Tibial nerve (tissue), 4 donors: ENCODE measurements around the gene TAF4B. TPM values are rescaled to one million over a fixed set of nuclear protein-coding genes. Genes with fewer than 3 reads are reported as not detected.
"Not testable (repeated sequence)": the region's sequence is repeated elsewhere in the genome, so short reads cannot be mapped to it uniquely, and the experiment has no call there.

Experiments used
- DNase-seq, 2 donors: peaks; one replicate each; pipeline ENCODE4 v3.0.0-alpha.2; 2019; ENCODE audit warnings: low spot score in 2 of 2
- H3K27ac ChIP-seq, 4 donors: fragments of 200-600 bp; sonication (generic) in 3 of 4; one replicate each; pipeline ENCODE4 v1.5.1; 2017 to 2019; ENCODE audit warnings: mild to moderate bottlenecking in 1 of 4
- H3K27me3 ChIP-seq, 2 donors: fragments of 200-600 bp; sonication (generic) in 1 of 2; one replicate each; pipeline versions ENCODE4 v1.5.1 to v1.6.0; 2017 to 2019
- H3K36me3 ChIP-seq, 3 donors: fragments of 200-600 bp; sonication (generic); one replicate each; pipeline ENCODE4 v1.5.1; 2018 to 2019
- H3K4me1 ChIP-seq, 4 donors: fragments of 200-600 bp; sonication (generic) in 3 of 4; one replicate each; pipeline ENCODE4 v1.5.1; 2017 to 2019
- H3K4me3 ChIP-seq, 4 donors: fragments of 200-600 bp; sonication (generic) in 3 of 4; one replicate each; pipeline ENCODE4 v1.5.1; 2017 to 2019; ENCODE audit warnings: mild to moderate bottlenecking in 1 of 4, moderate library complexity in 1 of 4
- H3K9me3 ChIP-seq, 4 donors: fragments of 200-600 bp; sonication (generic) in 3 of 4; one replicate each; pipeline ENCODE4 v1.5.1; 2017 to 2019
- CTCF ChIP-seq, 5 experiments: fragments of 200-600 bp in 3 of 5; fragments of 450-650 bp in 2 of 5; sonication (generic) in 3 of 5; IDR thresholded peaks; one replicate each; pipeline ENCODE4 v1.5.1; 2016 to 2019; ENCODE audit warnings: antibody characterized with exemption in 5 of 5, mild to moderate bottlenecking in 3 of 5, moderate library complexity in 2 of 5
- EP300 ChIP-seq, 2 donors: sonication (generic); formaldehyde crosslinking; IDR thresholded peaks; one replicate each; pipeline ENCODE4 v1.6.1; 2017; ENCODE audit warnings: antibody characterized with exemption in 2 of 2, mild to moderate bottlenecking in 1 of 2
- POLR2A ChIP-seq, 2 donors: fragments of 450-650 bp; IDR thresholded peaks; one replicate each; pipeline ENCODE4 v1.6.1; 2017; ENCODE audit warnings: antibody characterized with exemption in 2 of 2, mild to moderate bottlenecking in 2 of 2, moderate library complexity in 2 of 2
- WGBS, 2 donors: methylation state at CpG; one replicate each; pipeline ENCODE4 v1.1.5; 2018; 5-methylcytosine and 5-hydroxymethylcytosine counted together
- total RNA-seq, 4 donors: library from RNA; depleted of rRNA; stranded (reverse); fragments of >200 nt; gene quantifications; one replicate each; pipeline ENCODE4 v1.1.0, GENCODE V29; 2016

The TAF4B gene
- total RNA-seq, 4 donors from 2014 or later, result 13.7 to 25.5 (median 17.2) TPM

GRCh38 chr18:26190506-26190905 is 35.7 kb upstream of the TAF4B start:
- Histone ChIP-seq H3K9me3 (no peaks in the 10 kb centered on the region), H3K36me3 (no peaks in the 10 kb centered on the region), H3K4me3 (no peak overlapping the region), H3K27ac (no peak overlapping the region), H3K27me3 (no peaks in the 10 kb centered on the region), H3K4me1 (no peaks in the 10 kb centered on the region)
- no peak for DNase-seq
- TF ChIP-seq EP300 (IDR thresholded peaks at IDR 0.05), result no peak
- no peak for TF ChIP-seq POLR2A (IDR thresholded peaks at IDR 0.05)
- TF ChIP-seq CTCF (IDR thresholded peaks at IDR 0.05), result no peak
- WGBS, 2 donors, result 85 to 90% methylated on average over 8 of the region's 8 CpGs

- Histone ChIP-seq H3K9me3 (no peaks in the 10 kb centered on the region), H3K36me3 (no peaks in the 10 kb centered on the region), H3K4me1 (no peaks in the 10 kb centered on the region), H3K27me3 (no peaks in the 10 kb centered on the region), H3K4me3 (no peak overlapping the region), H3K27ac (no peak overlapping the region)
- DNase-seq, result no peak
- WGBS, 2 donors, result 73 to 80% methylated on average over 1 of the region's 1 CpG
- TF ChIP-seq EP300 (IDR thresholded peaks at IDR 0.05) (no peak), POLR2A (IDR thresholded peaks at IDR 0.05) (no peak)
These were observed 34.0 kb upstream of the TAF4B start for GRCh38 chr18:26192233-26192632.

GRCh38 chr18:26196605-26197004 is 29.6 kb upstream of the TAF4B start:
- DNase-seq, result no peak
- TF ChIP-seq CTCF (IDR thresholded peaks at IDR 0.05) (no peak), EP300 (IDR thresholded peaks at IDR 0.05) (no peak), POLR2A (IDR thresholded peaks at IDR 0.05) (no peak)
- WGBS, 2 donors, result 87 to 93% methylated on average over 3 of the region's 3 CpGs
- H3K36me3 ChIP-seq, result no peaks in the 10 kb centered on the region
- H3K27me3 ChIP-seq, result no peaks in the 10 kb centered on the region
- no peak overlapping the region for H3K27ac ChIP-seq
- no peak overlapping the region for H3K4me3 ChIP-seq
- no peaks in the 10 kb centered on the region for H3K9me3 ChIP-seq
- H3K4me1 ChIP-seq, result no peaks in the 10 kb centered on the region

- not testable (repeated sequence) for H3K36me3 ChIP-seq, H3K4me3 ChIP-seq, DNase-seq, H3K4me1 ChIP-seq, H3K27me3 ChIP-seq, H3K27ac ChIP-seq, H3K9me3 ChIP-seq
- WGBS, 2 donors, result 82 to 87% methylated on average over 8 to 9 of the region's 9 CpGs
These were observed 24.2 kb upstream of the TAF4B start for GRCh38 chr18:26202001-26202400.

GRCh38 chr18:26205318-26205717 is 20.9 kb upstream of the TAF4B start:
- WGBS, 2 donors, result 90% methylated on average over 1 of the region's 1 CpG

GRCh38 chr18:26206488-26206887 is 19.8 kb upstream of the TAF4B start:
- WGBS, 2 donors, result 95 to 98% methylated on average over 2 of the region's 2 CpGs
- Histone ChIP-seq H3K4me3 (no peak overlapping the region), H3K27me3 (no peaks in the 10 kb centered on the region), H3K4me1 (no peaks in the 10 kb centered on the region), H3K27ac (no peak overlapping the region), H3K9me3 (no peaks in the 10 kb centered on the region), H3K36me3 (no peaks in the 10 kb centered on the region)
- no peak for TF ChIP-seq EP300 (IDR thresholded peaks at IDR 0.05)
- no peak for TF ChIP-seq CTCF (IDR thresholded peaks at IDR 0.05)
- TF ChIP-seq POLR2A (IDR thresholded peaks at IDR 0.05), result no peak
- DNase-seq, result no peak

More at GRCh38 chr18:26205318-26205717, 20.9 kb upstream of the TAF4B start:
- DNase-seq, result no peak
- H3K9me3 ChIP-seq, result no peaks in the 10 kb centered on the region
- H3K36me3 ChIP-seq, result no peaks in the 10 kb centered on the region
- no peaks in the 10 kb centered on the region for H3K4me1 ChIP-seq
- no peak overlapping the region for H3K27ac ChIP-seq
- no peak overlapping the region for H3K4me3 ChIP-seq
- H3K27me3 ChIP-seq, result no peaks in the 10 kb centered on the region
- no peak for TF ChIP-seq CTCF (IDR thresholded peaks at IDR 0.05)
- TF ChIP-seq EP300 (IDR thresholded peaks at IDR 0.05), result no peak
- no peak for TF ChIP-seq POLR2A (IDR thresholded peaks at IDR 0.05)
